ENCODE measurements around the gene SYNDIG1L. TPM values are rescaled to one million over a fixed set of nuclear protein-coding genes. Genes with fewer than 3 reads are reported as not detected.

The SYNDIG1L gene
- total and polyA plus RNA-seq, 2 of the 13 experiments (the other 11 are each of a cell fraction or from before 2014, with no cell fraction given), result 0.04 TPM; not detected in 1

- TF ChIP-seq SRSF4 (IDR thresholded peaks at IDR 0.05; ENCODE audit: low read depth, low read length, poor library complexity, severe bottlenecking) (no peak), ZNF513 (CRISPR knock-in tag; conservative IDR thresholded peaks at IDR 0.05) (no peak), ZNF564 (CRISPR knock-in tag; IDR thresholded peaks at IDR 0.05) (no peak), ZNF33A (CRISPR knock-in tag; IDR thresholded peaks at IDR 0.05; ENCODE audit: borderline replicate concordance) (no peak), MIER3 (CRISPR knock-in tag; IDR thresholded peaks at IDR 0.05; ENCODE audit: borderline replicate concordance) (no peak)
Measured at GRCh38 chr14:74358176-74358829, 67.7 kb downstream of the SYNDIG1L start (continued).

DNA sequence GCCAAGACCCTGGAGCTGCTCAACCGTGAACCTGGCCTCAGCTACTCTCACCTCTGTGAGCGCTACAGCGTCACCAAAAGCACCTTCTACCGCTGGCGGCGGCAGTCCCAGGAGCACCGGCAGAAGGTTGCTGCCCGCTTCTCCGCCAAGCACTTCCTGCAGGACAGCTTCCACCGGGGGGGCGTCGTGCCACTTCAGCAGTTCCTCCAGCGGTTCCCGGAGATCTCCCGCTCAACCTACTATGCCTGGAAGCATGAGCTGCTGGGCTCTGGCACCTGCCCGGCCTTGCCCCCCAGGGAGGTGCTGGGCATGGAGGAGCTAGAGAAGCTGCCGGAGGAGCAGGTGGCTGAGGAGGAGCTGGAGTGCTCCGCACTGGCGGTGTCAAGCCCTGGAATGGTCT lies 68.4 kb downstream of the SYNDIG1L start:
- H3K79me2 ChIP-seq (ENCODE audit: insufficient read depth, low read length), result no peaks in the 10 kb centered on the region
- FAIRE-seq (no peak), DNase-seq (ENCODE audit: low spot score) (no peak), ATAC-seq (no peak)
- no peak overlapping the region for H3K4me2 ChIP-seq (ENCODE audit: low read depth, low read length)
- TF ChIP-seq ZNF3 (CRISPR knock-in tag; IDR thresholded peaks at IDR 0.05) (no peak), RARG (CRISPR knock-in tag; IDR thresholded peaks at IDR 0.05; ENCODE audit: low read depth) (no peak), MEF2D (CRISPR knock-in tag; IDR thresholded peaks at IDR 0.05) (no peak)
- H3K4me1 ChIP-seq (ENCODE audit: insufficient read depth, low read length), result no peaks in the 10 kb centered on the region
- ChIA-PET POLR2A (no interaction called here), CTCF (ENCODE audit: low intra/inter-chr PET ratio, low total read pairs) (no interaction called here)
- no peaks in the 10 kb centered on the region for H4K20me1 ChIP-seq (ENCODE audit: insufficient read depth, low read length)
- peaks cover 3 to 26% of the 10 kb centered on the region in 2 experiments; a peak in 3 of 5 replicates for H3K27me3 ChIP-seq (ENCODE audit: control insufficient read depth in 1 of 2, insufficient read depth in 2 of 2, low read length in 2 of 2)
- H2AFZ ChIP-seq (ENCODE audit: low read length), result no peak overlapping the region
- in situ Hi-C loops (cut with HindIII; ENCODE audit: extremely low pct_ligation_motif_present, low pct_unique_long_range_greater_than_20kb) (no loop called here), intact Hi-C loops (cut with micrococcal nuclease; ENCODE audit: unreplicated experiment) (no loop called here)
- BruUV-seq (replicated peaks), result no TSS peak
- H3K36me3 ChIP-seq (replicated peaks in 1 of 2; ENCODE audit: control insufficient read depth in 1 of 2, insufficient read depth in 2 of 2, low read length in 2 of 2), result no peaks in the 10 kb centered on the region
- H3K9me3 ChIP-seq (ENCODE audit: low read length), result no peaks in the 10 kb centered on the region
- H3K9ac ChIP-seq (ENCODE audit: insufficient read depth, low read depth, low read length), result no peak overlapping the region
- 74% methylated on average over 10 of the region's 19 CpGs for WGBS (ENCODE audit: low lambda C conversion rate)
- H3K27ac ChIP-seq (ENCODE audit: extremely low read length, insufficient read depth, low read length), result no peak overlapping the region
- H3K4me3 ChIP-seq (replicated peaks in 1 of 3; ENCODE audit: insufficient read depth in 1 of 3, low read depth in 2 of 3, low read length in 3 of 3), result no peak overlapping the region
